ENCODE measurements around the gene MED27. TPM values are rescaled to one million over a fixed set of nuclear protein-coding genes. Genes with fewer than 3 reads are reported as not detected.

The MED27 gene
- total RNA-seq, 4 donors from 2014 or later: 4.1 to 6.3 (median 5.7) TPM

DNA sequence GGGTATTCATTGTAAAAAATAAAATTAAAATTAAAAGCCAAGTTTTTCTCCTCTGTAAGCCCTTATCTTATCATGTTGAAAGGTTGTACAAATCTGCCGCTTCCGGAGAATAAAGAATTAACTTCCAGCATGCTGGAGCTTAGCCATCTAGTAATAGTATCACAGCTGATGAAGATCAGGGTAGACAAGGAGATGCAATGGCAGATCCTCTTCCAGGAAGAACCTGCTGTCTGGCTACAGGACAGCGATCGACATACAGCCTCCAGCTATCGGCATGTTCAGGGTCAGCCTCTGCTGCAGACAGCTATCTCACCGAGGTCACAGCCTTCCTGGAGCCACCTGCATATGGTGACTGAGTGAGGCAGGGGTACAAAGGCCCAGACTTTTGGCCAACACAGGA, 82.6 kb downstream of the MED27 start:
- Histone ChIP-seq H3K27me3 (no peaks in the 10 kb centered on the region), H3K27ac (no peak overlapping the region), H3K36me3 (no peaks in the 10 kb centered on the region), H3K9me3 (no peaks in the 10 kb centered on the region), H3K4me1 (no peaks in the 10 kb centered on the region), H3K4me3 (no peak overlapping the region)
- DNase-seq: no peak
- TF ChIP-seq POLR2A (IDR thresholded peaks at IDR 0.05) (no peak), CTCF (IDR thresholded peaks at IDR 0.05) (no peak)

DNA sequence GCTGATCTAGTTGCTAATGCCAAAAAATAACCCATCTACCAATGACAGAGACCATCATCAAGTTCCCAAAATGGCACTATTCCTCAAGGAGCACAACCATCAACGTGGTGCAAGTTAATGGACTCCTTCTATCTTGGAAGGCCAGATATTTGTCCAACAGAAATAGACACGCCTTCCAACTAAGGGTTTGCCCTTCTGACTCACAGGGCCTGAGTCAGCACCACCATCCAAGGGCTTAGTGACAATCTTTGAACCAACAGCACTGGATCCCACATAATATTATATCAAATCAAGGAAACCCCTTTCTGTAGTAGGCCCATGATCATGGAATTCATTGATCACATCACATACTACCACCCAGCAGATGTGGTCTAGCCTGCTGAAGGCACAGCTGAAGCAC, 84.3 kb downstream of the MED27 start:
- TF ChIP-seq CTCF (IDR thresholded peaks at IDR 0.05): no peak
- TF ChIP-seq POLR2A (IDR thresholded peaks at IDR 0.05): no peak
- Histone ChIP-seq H3K4me3 (no peak overlapping the region), H3K27me3 (no peaks in the 10 kb centered on the region), H3K9me3 (no peaks in the 10 kb centered on the region), H3K4me1 (no peaks in the 10 kb centered on the region), H3K36me3 (no peaks in the 10 kb centered on the region), H3K27ac (no peak overlapping the region)
- DNase-seq: no peak

DNA sequence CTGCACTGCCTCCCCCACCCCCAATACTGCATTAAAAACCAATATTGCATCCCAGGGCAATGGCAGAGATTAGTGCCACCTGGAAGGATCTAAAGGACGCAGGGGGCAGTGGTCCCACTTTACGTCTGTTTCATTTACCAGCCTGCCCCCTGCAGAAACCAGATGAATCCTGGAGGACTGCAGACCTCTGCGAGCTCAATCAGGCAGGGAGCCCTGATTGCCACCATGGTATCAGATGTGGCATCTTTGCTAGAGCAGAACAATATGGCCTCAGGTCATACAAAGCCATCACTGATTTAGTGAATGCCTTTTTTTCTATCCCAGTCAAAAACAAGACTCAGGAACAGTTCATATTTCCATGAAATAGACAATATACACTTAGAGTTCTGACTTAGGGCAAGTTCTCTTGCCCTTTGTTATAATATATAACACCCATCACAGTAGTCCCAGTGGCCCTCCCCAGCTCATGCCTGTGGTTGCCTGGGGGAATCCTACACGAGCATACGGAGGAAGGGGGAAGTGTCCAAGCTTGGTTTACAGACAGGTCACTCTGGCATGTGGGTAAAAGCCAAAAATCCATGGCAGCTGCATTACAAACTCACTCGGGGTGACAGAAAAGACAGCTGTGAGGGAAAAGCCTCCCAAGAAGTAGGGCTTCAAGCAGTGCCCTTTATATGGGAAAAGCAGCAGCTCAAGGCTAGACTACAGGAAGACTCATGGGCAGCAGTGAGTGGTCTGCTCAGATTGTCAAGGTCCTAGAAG, 85.1 kb downstream of the MED27 start:
- H3K4me3 ChIP-seq: no peak overlapping the region
- H3K9me3 ChIP-seq: no peaks in the 10 kb centered on the region
- DNase-seq: no peak
- no peaks in the 10 kb centered on the region for H3K4me1 ChIP-seq
- no peak overlapping the region for H3K27ac ChIP-seq
- H3K36me3 ChIP-seq: no peaks in the 10 kb centered on the region
- H3K27me3 ChIP-seq: no peaks in the 10 kb centered on the region
- TF ChIP-seq CTCF (IDR thresholded peaks at IDR 0.05): no peak
- TF ChIP-seq POLR2A (IDR thresholded peaks at IDR 0.05): no peak

DNA sequence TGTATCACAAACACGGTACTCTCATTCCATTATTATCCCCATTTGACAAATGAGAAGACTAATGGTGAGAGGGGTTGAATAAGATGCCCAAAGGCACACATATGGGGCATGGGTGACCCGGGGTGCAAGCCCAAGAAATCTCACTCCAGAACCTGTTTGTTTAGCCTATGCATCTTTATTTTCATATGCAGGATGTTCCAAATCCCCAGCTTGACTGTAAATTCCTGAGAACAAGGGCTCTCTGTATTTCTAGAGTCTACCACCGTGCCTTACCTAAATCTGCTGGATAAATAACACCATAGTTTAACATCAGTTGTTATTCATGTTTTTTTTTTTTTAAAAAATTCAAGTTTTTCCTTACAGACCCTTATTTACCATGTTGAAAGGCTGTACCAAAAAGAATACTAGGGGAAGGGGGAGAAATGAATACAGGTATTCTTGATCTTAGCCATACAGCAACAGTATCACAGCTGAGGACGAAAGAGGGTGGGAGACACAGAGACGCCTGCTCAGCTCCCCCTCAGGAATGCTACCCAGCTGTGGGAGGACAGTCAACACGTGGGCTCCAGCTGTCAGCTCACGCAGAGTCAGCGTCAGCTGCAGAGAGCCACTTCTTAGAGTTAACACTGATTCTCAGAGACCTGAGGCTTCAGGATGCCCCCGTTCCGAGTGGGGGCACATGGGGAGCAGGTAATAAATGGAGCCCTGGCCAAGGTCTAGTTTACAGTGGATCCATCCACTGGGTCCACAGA, 86.6 kb downstream of the MED27 start:
- DNase-seq: no peak
- H3K4me3 ChIP-seq: no peak overlapping the region
- TF ChIP-seq CTCF (IDR thresholded peaks at IDR 0.05): no peak
- TF ChIP-seq POLR2A (IDR thresholded peaks at IDR 0.05): no peak

DNA sequence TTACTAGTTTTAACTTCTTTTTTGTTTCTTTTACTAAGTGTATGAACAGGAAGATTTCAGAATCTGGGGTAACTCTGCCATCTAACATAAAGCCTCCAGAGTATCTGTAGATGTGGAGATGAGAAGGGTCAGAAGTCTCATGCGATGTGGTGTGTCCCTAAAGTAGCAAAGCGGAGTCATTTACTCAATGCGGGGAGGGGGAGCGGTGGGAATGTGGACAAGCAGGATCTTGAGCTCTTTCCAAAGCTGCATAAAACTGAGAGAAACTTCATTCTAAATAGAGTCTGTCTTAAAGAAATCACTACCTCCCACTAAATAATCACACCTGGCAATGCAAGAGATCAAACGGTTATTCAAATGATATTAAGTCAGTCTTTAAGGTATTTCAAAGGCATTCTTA, 92.4 kb downstream of the MED27 start:
- H3K27ac ChIP-seq: no peak overlapping the region

More for the DNA sequence above, 86.6 kb downstream of the MED27 start:
- Histone ChIP-seq H3K4me1 (no peaks in the 10 kb centered on the region), H3K9me3 (no peaks in the 10 kb centered on the region), H3K27ac (no peak overlapping the region), H3K27me3 (no peaks in the 10 kb centered on the region), H3K36me3 (no peaks in the 10 kb centered on the region)

More for the DNA sequence above, 92.4 kb downstream of the MED27 start:
- TF ChIP-seq CTCF (IDR thresholded peaks at IDR 0.05): no peak
- no peak for TF ChIP-seq POLR2A (IDR thresholded peaks at IDR 0.05)
- no peaks in the 10 kb centered on the region for H3K4me1 ChIP-seq
- DNase-seq: no peak
- no peaks in the 10 kb centered on the region for H3K27me3 ChIP-seq
- no peaks in the 10 kb centered on the region for H3K9me3 ChIP-seq
- no peaks in the 10 kb centered on the region for H3K36me3 ChIP-seq
- no peak overlapping the region for H3K4me3 ChIP-seq
